Panc1 (cell line): ENCODE measurements around the gene PTPRK. TPM values are rescaled to one million over a fixed set of nuclear protein-coding genes. Genes with fewer than 3 reads are reported as not detected.
"Not testable (repeated sequence)": the region's sequence is repeated elsewhere in the genome, so short reads cannot be mapped to it uniquely, and the experiment has no call there.

Experiments
- ATAC-seq: fragments of 200-7000 bp; cut with Tn5 transposase; 2 replicates; pipeline ENCODE4 v1.9.1; 2020; ENCODE audit warnings: mild to moderate bottlenecking, moderate library complexity
- BruUV-seq: library from RNA; stranded (reverse); fragments of 400-500 nt; replicated peaks from 2 replicates; lab custom pipeline; 2021; lab: Mats Ljungman, UMichigan
- CTCF ChIA-PET: fragments of 300-600 bp; sonication (Branson Sonifier 250); formaldehyde crosslinking; loops from one replicate; lab custom pipeline; 2022; ENCODE audit warnings: antibody characterized with exemption; lab: Charles Lee
- POLR2A ChIA-PET: fragments of 300-600 bp; sonication (Branson Sonifier 250); formaldehyde crosslinking; loops from one replicate; lab custom pipeline; 2022; ENCODE audit warnings: antibody characterized with exemption; lab: Charles Lee
- DNase-seq: peaks from one replicate; pipeline ENCODE4 v3.0.0-alpha.2; 2010; ENCODE audit warnings: low read depth, low spot score
- H3K27ac ChIP-seq: 2 replicates; pipeline ENCODE4 v1.5.1; 2011; ENCODE audit warnings: mild to moderate bottlenecking, low read length, inconsistent platforms
- H3K27me3 ChIP-seq: fragments of 200-500 bp; sonication (Bioruptor generic); 2 replicates; pipeline ENCODE4 v1.6.0; 2014; ENCODE audit warnings: low read length, inconsistent platforms; ENCODE audit not compliant: control insufficient read depth, insufficient read depth
- H3K36me3 ChIP-seq: fragments of 200-500 bp; sonication (Bioruptor generic); 2 replicates; pipeline ENCODE4 v1.5.1; 2014; ENCODE audit warnings: inconsistent platforms, mild to moderate bottlenecking, low read length, moderate library complexity; ENCODE audit not compliant: control insufficient read depth, insufficient read depth
- H3K4me1 ChIP-seq: 2 replicates; pipeline ENCODE4 v1.5.1; 2011; ENCODE audit warnings: inconsistent platforms, mild to moderate bottlenecking, low read length, moderate library complexity; ENCODE audit not compliant: control insufficient read depth, insufficient read depth
- H3K4me3 ChIP-seq, 2 experiments: 2 replicates each; pipeline ENCODE4 v1.5.1; 2011 to 2012; ENCODE audit warnings: low read depth in 2 of 2, low read length in 2 of 2, mild to moderate bottlenecking in 2 of 2, inconsistent platforms in 1 of 2, moderate library complexity in 1 of 2
- H3K9me3 ChIP-seq: fragments of 200-500 bp; sonication (Bioruptor generic); 2 replicates; pipeline ENCODE4 v1.5.1; 2014; ENCODE audit warnings: low read depth, mild to moderate bottlenecking, inconsistent platforms, low read length, moderate library complexity; ENCODE audit not compliant: control insufficient read depth, insufficient read depth
- CTCF ChIP-seq: fragments of 450-650 bp; IDR thresholded peaks from 2 replicates; pipeline ENCODE4 v1.5.1; 2017; ENCODE audit warnings: mild to moderate bottlenecking
- POLR2AphosphoS5 ChIP-seq: IDR thresholded peaks from 2 replicates; pipeline ENCODE4 v1.6.1; 2012; ENCODE audit warnings: mild to moderate bottlenecking, low read depth, low read length, moderate library complexity
- REST ChIP-seq, 2 experiments: IDR thresholded peaks; 2 replicates each; pipeline ENCODE4 v1.6.1; 2011 to 2012; ENCODE audit warnings: low read depth in 2 of 2, control low read depth in 1 of 2, low read length in 1 of 2, mild to moderate bottlenecking in 1 of 2, moderate library complexity in 1 of 2; ENCODE audit not compliant: insufficient read depth in 1 of 2
- SIN3A ChIP-seq: IDR thresholded peaks from 2 replicates; pipeline ENCODE4 v1.6.1; 2012; ENCODE audit warnings: low read depth, mild to moderate bottlenecking, low read length, moderate library complexity, borderline replicate concordance; ENCODE audit not compliant: insufficient read depth
- TCF7L2 ChIP-seq: IDR thresholded peaks from 2 replicates; pipeline ENCODE4 v1.6.1; 2011; ENCODE audit warnings: mild to moderate bottlenecking, low read depth, low read length, inconsistent platforms
- in situ Hi-C: cut with HindIII; loops from 2 replicates; pipeline ENCODE4 v1.10.0; 2016; ENCODE audit warnings: low sequenced_read_pairs, low pct_unique_long_range_greater_than_20kb
- intact Hi-C: fragments of 100-400 bp; cut with micrococcal nuclease; formaldehyde crosslinking; loops from one replicate; pipeline ENCODE4 v1.10.0; 2022; ENCODE audit not compliant: unreplicated experiment
- total RNA-seq: library from RNA; stranded (reverse); gene quantifications from one replicate; pipeline ENCODE4 v1.2.1, GENCODE V29; 2021; ENCODE audit not compliant: unreplicated experiment

The PTPRK gene
- total RNA-seq, 1 experiment from 2014 or later, result 61.8 TPM

- no peaks in the 10 kb centered on the region for H3K27me3 ChIP-seq
- TF ChIP-seq SIN3A (no peak), POLR2AphosphoS5 (no peak), REST (IDR thresholded peaks at IDR 0.05; ENCODE audit: insufficient read depth in 1 of 2, low read depth in 2 of 2, low read length in 1 of 2) (no peak), TCF7L2 (no peak), CTCF (no peak)
- no peaks in the 10 kb centered on the region for H3K4me1 ChIP-seq
- H3K36me3 ChIP-seq, result no peaks in the 10 kb centered on the region
- CTCF ChIA-PET, result no interaction called here
- POLR2A ChIA-PET, result no interaction called here
- ATAC-seq (no peak), DNase-seq (no peak)
- in situ Hi-C loops, result no loop called here
- BruUV-seq, result no TSS peak
- H3K27ac ChIP-seq, result no peak overlapping the region
- no peaks in the 10 kb centered on the region for H3K9me3 ChIP-seq
- H3K4me3 ChIP-seq, result no peak overlapping the region
- intact Hi-C loops, result no loop called here
Observed at GRCh38 chr6:127990074-127990473, 530.3 kb downstream of the PTPRK start.

- intact Hi-C loops, result no loop called here
- Histone ChIP-seq H3K27ac (no peak overlapping the region), H3K36me3 (peaks cover 3% of the 10 kb centered on the region), H3K4me3 (no peak overlapping the region), H3K27me3 (no peaks in the 10 kb centered on the region), H3K4me1 (no peaks in the 10 kb centered on the region), H3K9me3 (no peaks in the 10 kb centered on the region)
- TF ChIP-seq POLR2AphosphoS5, result no peak
- CTCF ChIA-PET, result no interaction called here
- ATAC-seq (no peak), DNase-seq (no peak)
- in situ Hi-C loops, result no loop called here
- no TSS peak for BruUV-seq
- POLR2A ChIA-PET, result no interaction called here
Observed at GRCh38 chr6:127980996-127981395, 539.4 kb downstream of the PTPRK start.

GRCh38 chr6:127978185-127978584, 542.2 kb downstream of the PTPRK start:
- BruUV-seq, H3K27me3 ChIP-seq, ATAC-seq, H3K4me1 ChIP-seq, H3K4me3 ChIP-seq, CTCF ChIA-PET, H3K27ac ChIP-seq, DNase-seq, intact Hi-C loops, in situ Hi-C loops, H3K36me3 ChIP-seq, POLR2A ChIA-PET, H3K9me3 ChIP-seq: not testable (repeated sequence)
